ENCODE data around the gene PDE4B.

PDE4B gene

GRCh38 chr1:65792669-65793358 is at the start of gene PDE4B:
Gene PDE4B, plus strand, starts transcription at chr1:65792895.
- DNase-seq = peak in 9 of 56 donors; percentile 3 to 47 (median 33)

GRCh38 chr1:65744731-65745130 is 48.0 kb upstream of the PDE4B start:
- DNase-seq = no peak

- no peak for DNase-seq
Measured at GRCh38 chr1:65751961-65752360, 40.7 kb upstream of the PDE4B start.

GRCh38 chr1:65756616-65757015 is 36.1 kb upstream of the PDE4B start:
- DNase-seq = no peak

- DNase-seq = no peak
Measured at GRCh38 chr1:65757531-65757930, 35.2 kb upstream of the PDE4B start.

- DNase-seq = no peak
Measured at GRCh38 chr1:65758128-65758527, 34.6 kb upstream of the PDE4B start.

GRCh38 chr1:65759516-65759915 is 33.2 kb upstream of the PDE4B start:
- no peak for DNase-seq

- DNase-seq = no peak
Measured at GRCh38 chr1:65762081-65762862, 30.4 kb upstream of the PDE4B start.

- no peak for DNase-seq
Measured at GRCh38 chr1:65764052-65764451, 28.6 kb upstream of the PDE4B start.

GRCh38 chr1:65765631-65766030 is 27.1 kb upstream of the PDE4B start:
- DNase-seq = no peak

GRCh38 chr1:65769636-65770035 is 23.1 kb upstream of the PDE4B start:
- no peak for DNase-seq

- no peak for DNase-seq
Measured at GRCh38 chr1:65772607-65773006, 20.1 kb upstream of the PDE4B start.

- no peak for DNase-seq
Measured at GRCh38 chr1:65773391-65774123, 19.1 kb upstream of the PDE4B start.

- no peak for DNase-seq
Measured at GRCh38 chr1:65788762-65789161, 3.9 kb upstream of the PDE4B start.

GRCh38 chr1:65791396-65791795 is 1.3 kb upstream of the PDE4B start:
- DNase-seq = no peak

GRCh38 chr1:65791801-65792668 is 660 bp upstream of the PDE4B start:
- DNase-seq = peak in 11 of 56 donors; percentile 5 to 50 (median 22)

GRCh38 chr1:65793359-65793732 is 651 bp downstream of the PDE4B start:
- peak in 2 of 56 donors; percentile 2 to 45 for DNase-seq

GRCh38 chr1:65795311-65795710 is 2.6 kb downstream of the PDE4B start:
- DNase-seq = no peak

GRCh38 chr1:65799601-65800000 is 6.9 kb downstream of the PDE4B start:
- DNase-seq = peak in 1 of 56 donors; percentile 0

GRCh38 chr1:65804584-65804983 is 11.9 kb downstream of the PDE4B start:
- no peak for DNase-seq

- DNase-seq = peak in 9 of 56 donors; percentile 1 to 53 (median 8)
Measured at GRCh38 chr1:65812065-65812464, 19.4 kb downstream of the PDE4B start.
